Calu3 (cell line): ENCODE measurements around the gene MGAT4D. TPM values are rescaled to one million over a fixed set of nuclear protein-coding genes. Genes with fewer than 3 reads are reported as not detected.
"Not testable (repeated sequence)": the region's sequence is repeated elsewhere in the genome, so short reads cannot be mapped to it uniquely, and the experiment has no call there.

Experiments used
- BruUV-seq: library from RNA; stranded (reverse); fragments of 400-500 nt; replicated peaks from 2 replicates; lab custom pipeline; 2021; lab: Mats Ljungman, UMichigan
- CTCF ChIA-PET: fragments of 300-600 bp; sonication (Branson Sonifier 250); formaldehyde crosslinking; loops from one replicate; lab custom pipeline; 2022; ENCODE audit warnings: antibody characterized with exemption; lab: Charles Lee
- DNase-seq: peaks from one replicate; pipeline ENCODE4 v3.0.0; 2022
- H3K27ac Mint-ChIP-seq: one replicate; pipeline ENCODE4 v1.8.0; 2022; ENCODE audit warnings: mixed read lengths; ENCODE audit not compliant: unreplicated experiment
- H3K27me3 Mint-ChIP-seq: one replicate; pipeline ENCODE4 v1.8.0; 2022; ENCODE audit warnings: mixed read lengths; ENCODE audit not compliant: unreplicated experiment
- H3K36me3 Mint-ChIP-seq: one replicate; pipeline ENCODE4 v1.8.0; 2022; ENCODE audit warnings: mild to moderate bottlenecking, moderate library complexity, mixed read lengths; ENCODE audit not compliant: insufficient read depth, unreplicated experiment
- H3K4me1 Mint-ChIP-seq: one replicate; pipeline ENCODE4 v1.8.0; 2022; ENCODE audit warnings: mild to moderate bottlenecking, low read depth, mixed read lengths; ENCODE audit not compliant: unreplicated experiment
- H3K4me3 Mint-ChIP-seq: one replicate; pipeline ENCODE4 v1.8.0; 2022; ENCODE audit warnings: mild to moderate bottlenecking, low read depth, moderate library complexity, mixed read lengths; ENCODE audit not compliant: unreplicated experiment
- H3K9me3 Mint-ChIP-seq: one replicate; pipeline ENCODE4 v1.8.0; 2022; ENCODE audit warnings: low read depth, mixed read lengths; ENCODE audit not compliant: unreplicated experiment
- intact Hi-C: fragments of 100-400 bp; cut with micrococcal nuclease; formaldehyde crosslinking; loops from one replicate; pipeline ENCODE4 v1.10.0; 2022; ENCODE audit not compliant: unreplicated experiment
- total RNA-seq: library from RNA; stranded (reverse); gene quantifications from 2 replicates; pipeline ENCODE4 v1.2.3, GENCODE V29; 2022
- TF ChIP-seq, protein P1 (sequence below): fragments of 200-600 bp; IDR thresholded peaks from one replicate; pipeline ENCODE4 v1.8.0; 2022; ENCODE audit warnings: antibody characterized with exemption; ENCODE audit not compliant: unreplicated experiment

Gene MGAT4D
- total RNA-seq, 1 experiment from 2014 or later, result not detected

DNA sequence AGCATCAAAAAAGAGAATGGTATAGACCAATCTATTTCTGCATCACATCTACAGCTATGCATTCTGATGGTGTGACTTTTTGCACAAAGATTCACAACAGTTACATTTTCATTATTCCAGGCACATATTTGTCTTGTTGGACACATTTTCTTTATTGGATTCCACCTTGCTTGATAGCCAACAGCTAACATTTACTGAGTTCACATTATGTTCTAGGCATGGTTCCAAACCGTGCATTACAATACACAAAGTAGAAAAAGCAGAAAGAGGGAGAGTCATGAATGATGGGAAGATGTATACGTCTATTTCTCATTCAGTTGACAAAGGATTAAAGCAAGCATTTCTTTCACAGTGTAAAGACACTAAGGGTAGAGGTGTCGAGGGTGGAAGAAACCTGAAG is 47.7 kb downstream of the MGAT4D start:
- Mint-ChIP-seq H3K4me1 (no peaks in the 10 kb centered on the region), H3K27ac (no peak overlapping the region), H3K27me3 (no peaks in the 10 kb centered on the region), H3K9me3 (no peaks in the 10 kb centered on the region), H3K36me3 (no peaks in the 10 kb centered on the region), H3K4me3 (no peak overlapping the region)
- no TSS peak for BruUV-seq
- TF ChIP-seq, protein P1, sequence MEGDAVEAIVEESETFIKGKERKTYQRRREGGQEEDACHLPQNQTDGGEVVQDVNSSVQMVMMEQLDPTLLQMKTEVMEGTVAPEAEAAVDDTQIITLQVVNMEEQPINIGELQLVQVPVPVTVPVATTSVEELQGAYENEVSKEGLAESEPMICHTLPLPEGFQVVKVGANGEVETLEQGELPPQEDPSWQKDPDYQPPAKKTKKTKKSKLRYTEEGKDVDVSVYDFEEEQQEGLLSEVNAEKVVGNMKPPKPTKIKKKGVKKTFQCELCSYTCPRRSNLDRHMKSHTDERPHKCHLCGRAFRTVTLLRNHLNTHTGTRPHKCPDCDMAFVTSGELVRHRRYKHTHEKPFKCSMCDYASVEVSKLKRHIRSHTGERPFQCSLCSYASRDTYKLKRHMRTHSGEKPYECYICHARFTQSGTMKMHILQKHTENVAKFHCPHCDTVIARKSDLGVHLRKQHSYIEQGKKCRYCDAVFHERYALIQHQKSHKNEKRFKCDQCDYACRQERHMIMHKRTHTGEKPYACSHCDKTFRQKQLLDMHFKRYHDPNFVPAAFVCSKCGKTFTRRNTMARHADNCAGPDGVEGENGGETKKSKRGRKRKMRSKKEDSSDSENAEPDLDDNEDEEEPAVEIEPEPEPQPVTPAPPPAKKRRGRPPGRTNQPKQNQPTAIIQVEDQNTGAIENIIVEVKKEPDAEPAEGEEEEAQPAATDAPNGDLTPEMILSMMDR, result no peak
- CTCF ChIA-PET, result no interaction called here
- intact Hi-C loops, result no loop called here
- no peak for DNase-seq

DNA sequence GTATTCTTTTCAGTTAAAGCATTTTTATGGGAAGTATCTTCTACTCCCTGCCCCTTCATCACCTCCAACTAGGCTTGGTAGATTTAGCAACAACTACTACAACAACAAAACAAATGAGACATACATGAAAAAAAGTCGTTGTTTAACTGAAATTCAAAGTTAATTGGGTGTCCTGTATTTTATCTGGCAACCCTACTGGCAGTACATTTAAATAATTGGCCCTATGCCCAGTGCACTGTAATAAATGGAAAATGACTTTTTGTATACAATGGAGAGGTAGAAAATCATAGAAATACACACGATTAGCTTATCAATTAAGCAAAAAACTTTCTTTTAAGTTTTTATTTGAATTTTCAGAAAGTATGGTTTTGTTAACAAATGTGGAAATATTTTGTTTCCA is 49.3 kb downstream of the MGAT4D start:
- no peak for DNase-seq
- intact Hi-C loops, result no loop called here
- no peaks in the 10 kb centered on the region for H3K27me3 Mint-ChIP-seq

GRCh38 chr4:140448162-140448561 is 49.9 kb downstream of the MGAT4D start:
- intact Hi-C loops, result no loop called here
- BruUV-seq, result no TSS peak
- no peak for DNase-seq
- no peaks in the 10 kb centered on the region for H3K9me3 Mint-ChIP-seq
- no peaks in the 10 kb centered on the region for H3K4me1 Mint-ChIP-seq
- no peaks in the 10 kb centered on the region for H3K36me3 Mint-ChIP-seq
- H3K27me3 Mint-ChIP-seq, result no peaks in the 10 kb centered on the region
- H3K27ac Mint-ChIP-seq, result no peak overlapping the region
- no peak overlapping the region for H3K4me3 Mint-ChIP-seq
- CTCF ChIA-PET, result no interaction called here
- TF ChIP-seq, protein P1, result no peak

More for the DNA sequence above, 49.3 kb downstream of the MGAT4D start:
- no peaks in the 10 kb centered on the region for H3K4me1 Mint-ChIP-seq
- H3K27ac Mint-ChIP-seq, result no peak overlapping the region
- H3K4me3 Mint-ChIP-seq, result no peak overlapping the region
- H3K9me3 Mint-ChIP-seq, result no peaks in the 10 kb centered on the region
- TF ChIP-seq, protein P1, result no peak
- H3K36me3 Mint-ChIP-seq, result no peaks in the 10 kb centered on the region
- no TSS peak for BruUV-seq
- CTCF ChIA-PET, result interaction anchor here (0.7 kb wide), 1 partner anchor 460 kb away, joined by 3 read pairs; no protein-coding TSS in a partner anchor

- CTCF ChIA-PET, DNase-seq, H3K4me3 Mint-ChIP-seq, H3K4me1 Mint-ChIP-seq, H3K36me3 Mint-ChIP-seq, H3K27ac Mint-ChIP-seq, intact Hi-C loops, H3K9me3 Mint-ChIP-seq, H3K27me3 Mint-ChIP-seq, BruUV-seq: not testable (repeated sequence)
These were observed 53.7 kb downstream of the MGAT4D start for GRCh38 chr4:140444347-140444746.

GRCh38 chr4:140439644-140440142 is 58.4 kb downstream of the MGAT4D start:
- no peak overlapping the region for H3K27ac Mint-ChIP-seq

More at GRCh38 chr4:140439644-140440142, 58.4 kb downstream of the MGAT4D start:
- DNase-seq, result no peak
- H3K4me3 Mint-ChIP-seq, result no peak overlapping the region
- TF ChIP-seq, protein P1, result no peak
- CTCF ChIA-PET, result no interaction called here
- no peaks in the 10 kb centered on the region for H3K4me1 Mint-ChIP-seq
- H3K27me3 Mint-ChIP-seq, result no peaks in the 10 kb centered on the region
- no TSS peak for BruUV-seq
- intact Hi-C loops, result loop anchor here (10.0 kb wide), 1 partner anchor 85 kb away; the partner anchor contains the start of gene ELMOD2
- H3K9me3 Mint-ChIP-seq, result no peaks in the 10 kb centered on the region
- H3K36me3 Mint-ChIP-seq, result no peaks in the 10 kb centered on the region
